Measurements from ENCODE around the gene NT5DC3.

- TF ChIP-seq CTCF (IDR thresholded peaks at IDR 0.05) (no peak), EP300 (IDR thresholded peaks at IDR 0.05) (no peak)
These were observed 10.2 kb downstream of the NT5DC3 start for GRCh38 chr12:103830730-103831320.
